Spleen (tissue), 11 donors: ENCODE results near the gene CMPK1. TPM values are rescaled to one million over a fixed set of nuclear protein-coding genes. Genes with fewer than 3 reads are reported as not detected.

ENCODE experiments used
- DNase-seq: peaks from one replicate; pipeline ENCODE4 v3.0.0-alpha.2; 2020
- H3K27ac ChIP-seq, 8 donors: fragments of 200-600 bp; sonication (generic) in 7 of 8; 1 replicate in 4 of 8; 2 replicates in 4 of 8; pipeline versions ENCODE4 v1.5.0 to v1.8.0; 2016 to 2021; ENCODE audit warnings: inconsistent platforms in 4 of 8, mild to moderate bottlenecking in 4 of 8, moderate library complexity in 1 of 8
- H3K27me3 ChIP-seq, 7 donors: fragments of 200-600 bp; sonication (generic) in 6 of 7; replicated peaks in 1 of 7; 1 replicate in 4 of 7; 2 replicates in 3 of 7; pipeline versions ENCODE4 v1.5.0 to v1.8.0; 2016 to 2021; ENCODE audit warnings: inconsistent platforms in 3 of 7, mild to moderate bottlenecking in 1 of 7
- H3K36me3 ChIP-seq, 6 donors: fragments of 200-600 bp; sonication (generic) in 5 of 6; 1 replicate in 4 of 6; 2 replicates in 2 of 6; pipeline versions ENCODE4 v1.5.0 to v1.8.0; 2016 to 2021; ENCODE audit warnings: inconsistent platforms in 2 of 6
- H3K4me1 ChIP-seq, 6 donors: fragments of 200-600 bp; sonication (generic) in 5 of 6; 1 replicate in 3 of 6; 2 replicates in 3 of 6; pipeline versions ENCODE4 v1.5.0 to v1.8.0; 2016 to 2021; ENCODE audit warnings: inconsistent platforms in 3 of 6
- H3K4me3 ChIP-seq, 8 donors: fragments of 200-600 bp; sonication (generic) in 7 of 8; 1 replicate in 4 of 8; 2 replicates in 4 of 8; pipeline versions ENCODE4 v1.5.0 to v1.8.0; 2016 to 2021; ENCODE audit warnings: inconsistent platforms in 4 of 8, mild to moderate bottlenecking in 4 of 8, moderate library complexity in 2 of 8
- H3K9me3 ChIP-seq, 8 donors: fragments of 200-600 bp; sonication (generic) in 7 of 8; 1 replicate in 4 of 8; 2 replicates in 4 of 8; pipeline versions ENCODE4 v1.5.0 to v1.8.0; 2016 to 2021; ENCODE audit warnings: inconsistent platforms in 4 of 8
- CTCF ChIP-seq, 11 experiments: fragments of 200-600 bp in 7 of 11; fragments of 450-650 bp in 4 of 11; sonication (generic) in 4 of 11; IDR thresholded peaks in 8 of 11; conservative IDR thresholded peaks in 3 of 11; 1 replicate in 7 of 11; 2 replicates in 4 of 11; pipeline versions ENCODE4 v1.4.0 to v1.8.0; 2016 to 2021; ENCODE audit warnings: antibody characterized with exemption in 11 of 11, inconsistent platforms in 4 of 11, mild to moderate bottlenecking in 1 of 11
- POLR2A ChIP-seq, 3 donors: fragments of 450-650 bp; IDR thresholded peaks; one replicate each; pipeline ENCODE4 v1.5.1; 2017; ENCODE audit warnings: antibody characterized with exemption in 3 of 3, mild to moderate bottlenecking in 1 of 3
- POLR2AphosphoS5 ChIP-seq, 3 donors: sonication (generic); formaldehyde crosslinking; IDR thresholded peaks; one replicate each; pipeline ENCODE4 v1.5.1; 2017; ENCODE audit warnings: antibody characterized with exemption in 3 of 3
- WGBS, 5 donors: extraction: QIAGEN DNeasy Blood & Tissue Kit in 3 of 5; methylation state at CpG; one replicate each; pipeline versions ENCODE4 v1.1.5 to v1.1.7; 2013 to 2018; 5-methylcytosine and 5-hydroxymethylcytosine counted together
- intact Hi-C: fragments of 100-400 bp; cut with DNase I; formaldehyde crosslinking; loops from one replicate; pipeline ENCODE4 v1.15.0; 2023; ENCODE audit warnings: low total_unique reads
- polyA plus RNA-seq, 3 donors: library from polyadenylated mRNA; stranded (reverse); fragments of 200-250 nt; gene quantifications; one replicate each; pipeline ENCODE4 v1.2.1, GENCODE V29; 2013
- total RNA-seq, 7 donors: library from RNA; depleted of rRNA in 3 of 7; stranded (reverse); fragments of >200 nt in 3 of 7; fragmentation: NEBNext Ultra II Directional in 4 of 7; extraction: Animal tissue kit (Norgen Biotek cat#: 25700) in 4 of 7; gene quantifications; one replicate each; pipeline versions ENCODE4 v1.1.0 to v1.2.1, GENCODE V29; 2016 to 2021
- donor health status: healthy with polysubstance abuse.
- donor health status: DM: no; HTN: no; CAD: no; lungs with moderate emphysema.
- donor health status: DM: no; HTN: no; CAD: no.
- donor health status: Bipolar disorder and iron deficiency.
- donor health status: healthy.
- donor health status: DM: no; HTN: no; CAD: no.
- donor health status: DM: yes; HTN: yes; CAD: no.

CMPK1 gene
- total and polyA plus RNA-seq, 10 donors, result 69.8 to 101 (median 86.2) TPM

GRCh38 chr1:47399846-47400155, 66.2 kb downstream of the CMPK1 start:
- intact Hi-C loops, result no loop called here
- 87 to 97% (median 95%) methylated on average over 4 of the region's 4 CpGs for WGBS, 5 donors
- TF ChIP-seq POLR2AphosphoS5 (IDR thresholded peaks at IDR 0.05) (no peak), CTCF (IDR thresholded peaks at IDR 0.05 in 8 of 11, conservative IDR thresholded peaks at IDR 0.05 in 3 of 11) (no peak), POLR2A (IDR thresholded peaks at IDR 0.05) (no peak)
- Histone ChIP-seq H3K36me3 (no peaks in the 10 kb centered on the region), H3K9me3 (no peaks in the 10 kb centered on the region), H3K4me1 (no peaks in the 10 kb centered on the region), H3K4me3 (no peak overlapping the region), H3K27ac (no peak overlapping the region), H3K27me3 (peaks cover 0 to 56% (median 0%) of the 10 kb centered on the region in 7 donors)
- no peak for DNase-seq

DNA sequence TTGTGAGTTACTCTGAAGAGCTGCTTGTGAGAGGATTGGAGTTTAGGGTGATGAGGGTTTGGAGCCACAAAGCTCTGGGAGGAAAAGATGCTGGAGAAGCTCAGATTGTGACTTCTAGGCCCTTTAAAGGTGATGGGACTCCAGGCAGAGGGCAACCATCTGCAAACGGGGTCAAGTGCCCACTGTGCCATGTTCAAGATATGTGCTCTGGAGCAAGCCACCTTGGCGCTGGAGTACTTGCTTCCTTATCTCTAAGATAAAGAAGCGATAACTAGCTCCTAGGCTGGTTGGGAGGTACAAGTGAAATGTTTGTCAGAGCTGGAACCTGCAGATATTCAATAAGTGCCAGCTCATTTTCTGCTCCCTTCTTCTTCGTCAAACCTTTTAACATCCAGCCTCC, 68.2 kb downstream of the CMPK1 start:
- H3K4me3 ChIP-seq, result no peak overlapping the region
- no peaks in the 10 kb centered on the region for H3K36me3 ChIP-seq
- H3K27me3 ChIP-seq, result peaks cover 0 to 44% (median 0%) of the 10 kb centered on the region in 7 donors
- no peak overlapping the region for H3K27ac ChIP-seq
- H3K4me1 ChIP-seq, result no peaks in the 10 kb centered on the region
- no peak for DNase-seq
- H3K9me3 ChIP-seq, result no peaks in the 10 kb centered on the region
- intact Hi-C loops, result no loop called here
- TF ChIP-seq CTCF (IDR thresholded peaks at IDR 0.05 in 8 of 11, conservative IDR thresholded peaks at IDR 0.05 in 3 of 11), result no peak
- no peak for TF ChIP-seq POLR2A (IDR thresholded peaks at IDR 0.05)
- TF ChIP-seq POLR2AphosphoS5 (IDR thresholded peaks at IDR 0.05), result no peak
- 86 to 88% (median 87%) methylated on average over 4 of the region's 4 CpGs for WGBS, 5 donors

DNA sequence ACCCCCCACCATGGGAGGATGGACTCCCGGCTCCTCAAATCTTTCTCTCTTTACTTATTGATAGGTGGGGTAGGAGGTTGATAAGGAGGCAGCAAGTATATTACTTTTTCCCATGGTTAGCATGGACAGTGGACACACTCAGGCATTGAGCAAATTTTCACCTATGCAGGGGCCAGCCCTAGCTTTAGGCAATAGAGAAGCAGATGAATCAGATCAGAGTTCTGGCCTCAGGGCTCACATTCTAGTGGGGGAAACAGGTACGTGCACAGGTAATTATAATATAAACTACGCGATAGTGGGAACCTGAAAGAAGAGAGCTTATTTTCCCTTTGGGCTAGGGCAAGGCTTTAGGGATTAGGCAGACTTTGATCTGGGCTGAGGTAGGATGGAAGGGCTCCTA, 69.0 kb downstream of the CMPK1 start:
- intact Hi-C loops, result no loop called here

GRCh38 chr1:47403321-47403910, 69.8 kb downstream of the CMPK1 start:
- H3K4me1 ChIP-seq, result no peaks in the 10 kb centered on the region
- TF ChIP-seq POLR2A (IDR thresholded peaks at IDR 0.05), result no peak
- no peak for TF ChIP-seq CTCF (IDR thresholded peaks at IDR 0.05 in 8 of 11, conservative IDR thresholded peaks at IDR 0.05 in 3 of 11)
- no peak for TF ChIP-seq POLR2AphosphoS5 (IDR thresholded peaks at IDR 0.05)
- DNase-seq, result no peak
- H3K27me3 ChIP-seq, result peaks cover 0 to 28% (median 0%) of the 10 kb centered on the region in 7 donors
- H3K36me3 ChIP-seq, result no peaks in the 10 kb centered on the region
- no peak overlapping the region for H3K4me3 ChIP-seq
- no peaks in the 10 kb centered on the region for H3K9me3 ChIP-seq
- intact Hi-C loops, result no loop called here
- no peak overlapping the region for H3K27ac ChIP-seq
- WGBS, 5 donors, result 83 to 93% (median 87%) methylated on average over 4 of the region's 4 CpGs

More for the DNA sequence above, 69.0 kb downstream of the CMPK1 start:
- H3K4me1 ChIP-seq, result no peaks in the 10 kb centered on the region
- 87 to 97% (median 95%) methylated on average over 4 of the region's 4 CpGs for WGBS, 5 donors
- H3K27ac ChIP-seq, result no peak overlapping the region
- no peak overlapping the region for H3K4me3 ChIP-seq
- peaks cover 0 to 37% (median 0%) of the 10 kb centered on the region in 7 donors for H3K27me3 ChIP-seq
- TF ChIP-seq POLR2A (IDR thresholded peaks at IDR 0.05), result no peak
- no peak for TF ChIP-seq CTCF (IDR thresholded peaks at IDR 0.05 in 8 of 11, conservative IDR thresholded peaks at IDR 0.05 in 3 of 11)
- no peak for TF ChIP-seq POLR2AphosphoS5 (IDR thresholded peaks at IDR 0.05)
- DNase-seq, result no peak
- H3K9me3 ChIP-seq, result no peaks in the 10 kb centered on the region
- H3K36me3 ChIP-seq, result no peaks in the 10 kb centered on the region
